Central memory CD8-positive, alpha-beta T cell (primary cell): Measurements from ENCODE around the gene SLC34A3.

Source experiments
- ATAC-seq: fragments of 150-1000 bp; cut with Tn5 transposase; replicated peaks from 2 replicates; pipeline ENCODE4 v1.10.0; 2022; ENCODE audit warnings: mild to moderate bottlenecking, moderate FRiP score, moderate number of reproducible peaks; ENCODE audit not compliant: poor library complexity, severe bottlenecking; ENCODE audit errors: extremely low read depth
- DNase-seq, 2 donors: peaks; one replicate each; pipeline ENCODE4 v3.0.0; 2021; ENCODE audit warnings: low spot score in 2 of 2
- H3K27ac Mint-ChIP-seq: one replicate; pipeline ENCODE4 v1.8.0; 2022; ENCODE audit warnings: low read depth, mild to moderate bottlenecking, moderate library complexity, mixed read lengths
- H3K27me3 Mint-ChIP-seq: one replicate; pipeline ENCODE4 v1.8.0; 2022; ENCODE audit warnings: mixed read lengths
- H3K36me3 Mint-ChIP-seq: one replicate; pipeline ENCODE4 v1.8.0; 2022; ENCODE audit warnings: mild to moderate bottlenecking, moderate library complexity, mixed read lengths; ENCODE audit not compliant: insufficient read depth
- H3K4me1 Mint-ChIP-seq: one replicate; pipeline ENCODE4 v1.8.0; 2022; ENCODE audit warnings: mixed read lengths
- H3K4me3 Mint-ChIP-seq: one replicate; pipeline ENCODE4 v1.8.0; 2022; ENCODE audit warnings: mild to moderate bottlenecking, moderate library complexity, mixed read lengths
- H3K9me3 Mint-ChIP-seq: one replicate; pipeline ENCODE4 v1.8.0; 2022; ENCODE audit warnings: mixed read lengths

The SLC34A3 gene

GRCh38 chr9:137230705-137231371, at the start of gene SLC34A3:
TSS of gene SLC34A3 (plus strand) at chr9:137230901. CDS start at chr9:137231703, 802 bp downstream.
- ATAC-seq (no peak), DNase-seq (no peak)
- peaks cover 1% of the 10 kb centered on the region for H3K36me3 Mint-ChIP-seq
- no peak within 1 kb of the TSS for H3K4me3 Mint-ChIP-seq
- H3K27me3 Mint-ChIP-seq: peaks cover 17% of the 10 kb centered on the region
- peaks cover 6% of the 10 kb centered on the region for H3K4me1 Mint-ChIP-seq
- no peaks in the 10 kb centered on the region for H3K9me3 Mint-ChIP-seq
- H3K27ac Mint-ChIP-seq: no peak within 1 kb of the TSS

GRCh38 chr9:137181680-137182079, 49.0 kb upstream of the SLC34A3 start:
- peaks cover 10% of the 10 kb centered on the region for H3K4me1 Mint-ChIP-seq
- peaks cover 25% of the 10 kb centered on the region for H3K36me3 Mint-ChIP-seq
- H3K9me3 Mint-ChIP-seq: no peaks in the 10 kb centered on the region
- no peak overlapping the region for H3K4me3 Mint-ChIP-seq
- H3K27ac Mint-ChIP-seq: peak overlapping the region; percentile 38
- H3K27me3 Mint-ChIP-seq: no peaks in the 10 kb centered on the region
- ATAC-seq (no peak), DNase-seq (no peak)

GRCh38 chr9:137182836-137183235, 47.9 kb upstream of the SLC34A3 start:
- ATAC-seq (no peak), DNase-seq (no peak)
- peaks cover 22% of the 10 kb centered on the region for H3K36me3 Mint-ChIP-seq
- H3K27me3 Mint-ChIP-seq: no peaks in the 10 kb centered on the region
- H3K9me3 Mint-ChIP-seq: no peaks in the 10 kb centered on the region
- no peak overlapping the region for H3K4me3 Mint-ChIP-seq
- H3K27ac Mint-ChIP-seq: no peak overlapping the region
- peaks cover 18% of the 10 kb centered on the region for H3K4me1 Mint-ChIP-seq

GRCh38 chr9:137183980-137184595, 46.6 kb upstream of the SLC34A3 start:
- no peaks in the 10 kb centered on the region for H3K27me3 Mint-ChIP-seq
- no peaks in the 10 kb centered on the region for H3K9me3 Mint-ChIP-seq
- DNase-seq (no peak), ATAC-seq (no peak)
- H3K4me1 Mint-ChIP-seq: peaks cover 22% of the 10 kb centered on the region
- peak overlapping the region; percentile 13 for H3K4me3 Mint-ChIP-seq
- peak overlapping the region; percentile 44 for H3K27ac Mint-ChIP-seq
- H3K36me3 Mint-ChIP-seq: peaks cover 26% of the 10 kb centered on the region

GRCh38 chr9:137184881-137185660, 45.6 kb upstream of the SLC34A3 start:
- no peak overlapping the region for H3K27ac Mint-ChIP-seq
- peaks cover 27% of the 10 kb centered on the region for H3K4me1 Mint-ChIP-seq
- no peak for ATAC-seq
- H3K9me3 Mint-ChIP-seq: no peaks in the 10 kb centered on the region
- H3K4me3 Mint-ChIP-seq: peak overlapping the region; percentile 13
- H3K27me3 Mint-ChIP-seq: no peaks in the 10 kb centered on the region
- peaks cover 25% of the 10 kb centered on the region for H3K36me3 Mint-ChIP-seq
- DNase-seq: no peak

- Mint-ChIP-seq H3K9me3 (no peaks in the 10 kb centered on the region), H3K27me3 (no peaks in the 10 kb centered on the region), H3K27ac (no peak overlapping the region), H3K36me3 (peaks cover 24% of the 10 kb centered on the region), H3K4me1 (peaks cover 27% of the 10 kb centered on the region), H3K4me3 (no peak overlapping the region)
- ATAC-seq: no peak
- DNase-seq: no peak
These were observed 44.8 kb upstream of the SLC34A3 start for GRCh38 chr9:137185921-137186320.

GRCh38 chr9:137186385-137186784, 44.3 kb upstream of the SLC34A3 start:
- Mint-ChIP-seq H3K9me3 (no peaks in the 10 kb centered on the region), H3K27ac (no peak overlapping the region), H3K36me3 (peaks cover 27% of the 10 kb centered on the region), H3K4me3 (peak overlapping the region; percentile 93), H3K27me3 (no peaks in the 10 kb centered on the region), H3K4me1 (peaks cover 27% of the 10 kb centered on the region)
- DNase-seq (no peak), ATAC-seq (no peak)

GRCh38 chr9:137187386-137187785, 43.3 kb upstream of the SLC34A3 start:
- no peak for ATAC-seq
- H3K36me3 Mint-ChIP-seq: peaks cover 24% of the 10 kb centered on the region
- H3K27ac Mint-ChIP-seq: peak overlapping the region; percentile 93
- H3K9me3 Mint-ChIP-seq: no peaks in the 10 kb centered on the region
- H3K27me3 Mint-ChIP-seq: no peaks in the 10 kb centered on the region
- no peak for DNase-seq
- H3K4me3 Mint-ChIP-seq: peak overlapping the region; percentile 93
- H3K4me1 Mint-ChIP-seq: peaks cover 27% of the 10 kb centered on the region

GRCh38 chr9:137188086-137188489, 42.6 kb upstream of the SLC34A3 start:
- Mint-ChIP-seq H3K27ac (peak overlapping the region; percentile 93), H3K4me3 (peak overlapping the region; percentile 93), H3K9me3 (no peaks in the 10 kb centered on the region), H3K36me3 (peaks cover 23% of the 10 kb centered on the region), H3K27me3 (no peaks in the 10 kb centered on the region), H3K4me1 (peaks cover 27% of the 10 kb centered on the region)
- DNase-seq: no peak
- ATAC-seq: peak; percentile 9

- ATAC-seq (peak; percentile 82), DNase-seq (peak; percentile 89)
- peak within 1 kb of the TSS; percentile 93 for H3K27ac Mint-ChIP-seq
- peaks cover 20% of the 10 kb centered on the region for H3K36me3 Mint-ChIP-seq
- H3K4me1 Mint-ChIP-seq: peaks cover 27% of the 10 kb centered on the region
- H3K4me3 Mint-ChIP-seq: peak within 1 kb of the TSS; percentile 93
- no peaks in the 10 kb centered on the region for H3K27me3 Mint-ChIP-seq
- H3K9me3 Mint-ChIP-seq: no peaks in the 10 kb centered on the region
These were observed 42.0 kb upstream of the SLC34A3 start, which contains the start of the genes ANAPC2 and SSNA1 for GRCh38 chr9:137188490-137189296. TSS of gene ANAPC2 (minus strand) at chr9:137188560. CDS start at chr9:137188532, 28 bp downstream. TSS of gene SSNA1 (plus strand) at chr9:137188676. CDS start at chr9:137188727, 51 bp downstream.

- peak overlapping the region; percentile 93 for H3K27ac Mint-ChIP-seq
- H3K4me3 Mint-ChIP-seq: peak overlapping the region; percentile 93
- H3K9me3 Mint-ChIP-seq: no peaks in the 10 kb centered on the region
- H3K36me3 Mint-ChIP-seq: peaks cover 20% of the 10 kb centered on the region
- no peak for ATAC-seq
- H3K4me1 Mint-ChIP-seq: peaks cover 20% of the 10 kb centered on the region
- DNase-seq: no peak
- H3K27me3 Mint-ChIP-seq: no peaks in the 10 kb centered on the region
These were observed 41.1 kb upstream of the SLC34A3 start for GRCh38 chr9:137189297-137190295.
